Measurements from ENCODE around the gene PLK5.
"Not testable (repeated sequence)": the region's sequence is repeated elsewhere in the genome, so short reads cannot be mapped to it uniquely, and the experiment has no call there.

PLK5 gene

DNA sequence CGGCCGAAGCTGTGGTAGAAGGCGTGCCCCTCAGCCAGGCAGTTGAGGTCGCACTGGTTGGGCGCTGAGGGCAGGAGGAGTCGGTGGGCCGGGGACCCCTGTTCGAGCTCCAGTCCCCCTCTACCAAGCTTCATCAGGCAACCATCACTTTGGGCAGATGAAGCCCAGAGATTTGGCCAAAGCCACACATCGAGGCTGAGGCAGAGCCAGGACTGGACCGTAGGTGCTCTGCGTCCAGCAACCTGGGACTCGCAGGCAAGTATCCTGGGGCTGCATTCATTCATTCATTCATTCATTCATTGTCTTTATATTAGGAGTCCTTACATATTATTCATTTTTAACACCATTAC lies 15.4 kb upstream of the PLK5 start:
- DNase-seq: no peak

DNA sequence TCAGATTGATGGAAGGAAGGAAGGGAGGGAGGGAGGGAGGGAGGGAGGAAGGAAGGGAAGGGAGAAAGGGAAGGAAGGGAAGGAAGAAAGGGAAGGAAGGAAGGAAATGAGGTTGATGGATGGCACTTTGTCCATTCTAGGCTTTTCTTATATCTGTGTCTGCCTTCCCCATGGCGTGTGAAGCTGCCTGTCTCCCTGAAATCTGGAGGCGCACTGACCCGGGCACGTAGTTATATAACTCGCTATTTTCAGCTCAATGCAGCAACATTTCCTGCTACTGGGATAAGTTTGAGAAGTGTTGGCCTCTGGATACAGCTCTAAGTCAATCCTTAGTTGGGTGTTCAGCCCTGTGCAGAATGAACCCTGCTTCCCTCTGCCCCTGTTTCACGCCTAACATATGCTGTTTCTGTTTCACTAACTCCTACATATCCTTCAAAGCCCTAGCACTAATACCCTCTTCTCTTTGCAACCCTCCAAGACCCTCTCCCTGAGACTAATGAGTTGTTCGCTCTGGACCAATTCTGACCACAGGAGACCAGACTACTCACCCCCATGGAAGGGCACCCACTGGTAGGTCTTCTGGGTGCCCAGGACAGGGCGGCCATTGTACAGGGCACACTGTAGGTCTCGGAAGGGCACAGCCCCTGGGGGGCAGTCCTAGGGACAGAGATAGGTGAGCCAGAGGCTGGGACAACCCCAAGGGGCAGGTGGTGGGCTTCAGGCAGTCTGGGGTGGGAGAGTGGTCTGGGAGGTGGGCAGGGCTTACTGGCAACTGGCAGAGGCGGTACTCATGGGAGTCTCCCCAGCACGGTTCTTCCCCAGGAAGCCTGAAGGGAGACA lies 14.1 kb upstream of the PLK5 start:
- no peak for DNase-seq

DNA sequence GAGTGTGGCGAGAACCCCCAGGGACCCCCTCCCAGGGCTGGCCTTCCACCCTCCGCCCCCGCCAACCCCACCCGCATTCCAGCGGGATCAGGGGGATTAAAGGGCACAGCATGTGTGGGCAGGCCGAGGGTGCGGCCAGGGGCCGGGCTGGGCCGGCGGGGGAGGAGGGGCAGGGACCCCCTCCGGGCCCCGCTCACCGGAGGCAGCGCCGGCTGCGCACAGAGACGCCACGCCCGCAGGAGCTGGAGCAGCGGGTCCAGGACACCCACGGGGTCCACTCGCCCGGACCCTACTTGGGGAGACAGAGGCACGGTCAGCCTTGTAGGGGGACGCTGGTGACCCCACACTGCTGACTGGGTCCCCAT lies 13.5 kb upstream of the PLK5 start:
- no peak for DNase-seq

DNA sequence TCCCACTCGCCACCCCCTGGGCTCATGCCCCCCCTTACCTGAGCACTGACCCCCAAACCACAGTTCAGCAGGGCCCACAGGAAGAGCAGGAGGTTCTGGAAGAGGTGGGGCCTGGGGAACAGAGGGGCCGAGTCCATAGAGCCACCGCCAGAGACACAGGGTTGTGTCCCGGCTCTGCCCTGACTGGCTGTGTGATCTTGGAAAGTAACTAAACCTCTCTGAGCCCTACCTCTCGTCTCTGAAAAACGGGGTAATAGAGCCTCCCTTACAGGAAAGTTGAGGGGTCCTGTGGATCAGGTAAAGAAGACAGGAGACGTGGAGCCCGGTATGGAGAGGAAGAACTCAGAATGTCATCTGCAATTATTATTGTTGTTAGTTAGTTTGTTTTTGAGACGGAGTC lies 13.1 kb upstream of the PLK5 start:
- no peak for DNase-seq

DNA sequence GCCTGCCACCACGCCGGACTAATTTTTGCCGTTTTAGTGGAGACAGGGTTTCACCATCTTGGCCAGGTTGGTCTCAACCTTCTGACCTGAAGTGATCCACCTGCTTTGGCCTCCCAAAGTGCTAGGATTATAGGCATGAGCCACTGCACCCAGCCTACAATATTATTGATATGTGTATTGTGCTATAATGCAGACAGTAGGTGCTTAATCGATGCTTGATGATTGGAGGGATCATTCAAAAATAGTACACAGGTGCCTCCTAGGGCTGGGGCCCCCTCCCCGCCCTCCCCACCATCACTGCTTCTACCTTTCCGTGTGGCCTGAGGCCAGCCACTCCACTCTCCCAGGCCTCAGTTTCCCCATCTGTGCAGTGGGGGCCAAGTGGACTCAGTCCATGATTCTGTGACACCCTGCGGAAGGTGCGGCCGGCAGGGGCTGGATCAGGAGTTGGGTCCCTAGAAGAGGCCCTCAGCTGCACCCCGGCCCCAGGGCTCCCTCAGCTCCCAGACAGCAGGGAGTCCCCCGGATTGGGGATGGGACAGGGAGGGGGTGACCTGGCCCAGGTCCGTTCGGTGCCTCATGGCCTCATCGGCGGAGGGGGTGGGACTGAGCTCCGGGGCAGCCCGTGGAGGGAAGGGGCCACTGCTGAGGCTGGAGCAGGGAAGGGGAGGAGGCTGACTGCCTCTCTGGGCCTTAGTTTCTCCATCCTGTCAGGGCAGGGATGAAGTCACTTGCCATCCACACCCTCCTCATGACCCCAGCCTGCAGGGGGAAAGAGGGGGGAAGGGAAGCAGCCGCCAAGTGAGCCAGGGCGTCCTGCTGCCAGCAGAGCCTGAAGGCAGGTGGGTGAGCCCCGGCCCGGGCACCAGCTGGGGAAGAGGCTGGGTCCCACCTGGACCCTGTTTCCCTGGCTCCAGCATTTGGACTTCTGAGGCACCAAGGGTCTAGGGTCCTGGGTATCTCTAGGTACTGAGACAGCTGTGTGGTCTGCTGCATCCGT lies 12.3 kb upstream of the PLK5 start:
- DNase-seq: no peak

DNA sequence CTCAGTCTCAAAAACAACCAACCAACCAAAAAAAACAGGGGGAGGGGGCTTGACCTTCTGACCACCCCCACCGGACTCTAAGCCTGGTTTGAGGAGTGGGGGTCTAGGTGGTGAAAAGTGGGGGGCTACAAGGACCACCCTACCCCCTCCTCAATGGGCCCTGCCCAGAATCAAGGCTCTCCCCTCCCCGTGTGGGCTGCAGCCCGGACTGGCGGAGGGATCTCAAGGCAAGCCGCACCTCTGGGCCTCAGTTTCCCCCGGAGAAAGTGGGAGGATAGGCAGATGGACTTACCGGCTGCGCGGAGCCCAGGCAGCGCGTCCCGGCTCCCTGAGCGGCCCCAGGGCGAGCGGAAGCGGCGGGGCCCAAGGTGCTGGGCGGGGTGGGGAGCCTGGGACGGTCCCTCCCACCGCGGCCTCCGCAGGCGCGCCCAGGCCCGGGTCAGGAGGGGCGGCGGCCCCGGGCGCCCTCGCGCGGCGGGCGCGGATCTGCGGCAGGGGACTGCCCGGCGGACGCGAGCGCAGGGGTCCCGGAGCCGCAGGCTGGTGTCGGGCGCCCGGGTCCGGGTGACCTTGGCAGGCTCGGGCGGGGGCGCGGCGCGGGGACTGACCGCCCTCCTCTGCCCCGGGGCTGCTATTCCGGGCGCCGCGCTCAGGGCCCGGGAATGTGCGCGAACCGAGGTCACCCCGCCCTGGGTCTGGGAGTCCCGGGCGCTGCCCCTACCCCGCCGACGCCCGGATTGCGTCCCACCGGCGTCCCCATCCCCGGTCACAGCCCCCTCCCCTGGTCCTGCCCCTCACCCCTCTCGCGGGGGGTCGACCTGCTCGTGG lies 11.0 kb upstream of the PLK5 start, which contains the start of gene ADAMTSL5:
TSS of gene ADAMTSL5 (minus strand) at position 349 of the 828 bp plus-strand sequence. CDS start 2,076 bp downstream, outside the sequence.
- DNase-seq: no peak

DNA sequence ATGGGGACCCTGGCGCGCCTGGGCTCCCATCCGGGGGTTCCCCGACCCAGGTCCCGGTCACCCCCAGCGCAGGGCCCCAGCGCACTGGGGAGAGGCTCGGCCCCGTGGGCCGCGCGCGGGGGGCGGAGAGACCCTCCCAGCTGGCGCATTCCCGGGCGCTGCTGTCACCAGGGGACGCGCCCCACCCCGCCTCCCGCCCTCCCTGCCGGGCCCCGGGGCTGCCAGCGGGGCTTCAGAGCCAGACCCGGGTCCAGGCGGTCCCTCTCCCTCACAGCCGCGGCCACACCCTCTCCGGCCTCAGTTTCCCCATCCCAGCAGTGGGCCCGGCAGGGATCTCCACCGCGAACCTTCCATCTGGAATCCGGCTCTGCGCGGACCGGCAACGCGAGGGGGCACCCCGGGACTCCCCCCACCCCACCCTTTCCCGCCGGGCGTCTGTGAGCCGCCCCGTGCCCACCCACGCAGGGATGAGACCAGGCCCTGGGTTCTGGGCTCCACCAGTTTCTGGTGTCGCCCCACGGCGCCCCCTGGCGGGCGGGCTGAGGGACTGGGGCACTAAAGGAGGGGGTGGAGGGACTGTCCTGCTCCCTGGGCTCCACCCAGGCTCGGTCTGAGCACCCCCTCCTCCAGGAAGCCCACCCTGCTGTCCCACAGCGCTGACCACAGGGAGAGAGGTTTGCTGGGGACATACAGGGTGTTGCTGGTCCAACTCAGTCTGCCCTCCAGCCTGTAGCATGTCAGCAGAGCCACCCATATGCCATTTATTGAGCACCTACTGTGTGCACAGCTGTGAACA lies 10.2 kb upstream of the PLK5 start:
- DNase-seq: no peak

DNA sequence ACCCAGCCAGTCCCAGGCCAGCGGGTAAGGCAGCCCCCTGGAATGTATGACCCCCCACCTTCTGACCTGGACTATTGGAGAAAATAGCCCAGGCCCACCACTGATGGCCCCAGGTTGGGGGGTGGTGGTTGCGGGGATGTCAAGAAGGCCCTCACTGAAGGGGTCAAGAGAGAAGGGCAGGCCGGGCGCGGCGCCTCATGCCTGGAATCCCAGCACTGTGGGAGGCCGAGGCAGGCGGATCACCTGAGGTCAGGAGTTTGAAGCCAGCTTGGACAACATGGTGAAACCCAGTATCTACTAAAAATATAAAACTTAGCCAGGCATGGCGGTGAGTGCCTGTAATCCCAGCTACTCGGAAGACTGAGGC lies 9.6 kb upstream of the PLK5 start:
- DNase-seq: no peak

DNA sequence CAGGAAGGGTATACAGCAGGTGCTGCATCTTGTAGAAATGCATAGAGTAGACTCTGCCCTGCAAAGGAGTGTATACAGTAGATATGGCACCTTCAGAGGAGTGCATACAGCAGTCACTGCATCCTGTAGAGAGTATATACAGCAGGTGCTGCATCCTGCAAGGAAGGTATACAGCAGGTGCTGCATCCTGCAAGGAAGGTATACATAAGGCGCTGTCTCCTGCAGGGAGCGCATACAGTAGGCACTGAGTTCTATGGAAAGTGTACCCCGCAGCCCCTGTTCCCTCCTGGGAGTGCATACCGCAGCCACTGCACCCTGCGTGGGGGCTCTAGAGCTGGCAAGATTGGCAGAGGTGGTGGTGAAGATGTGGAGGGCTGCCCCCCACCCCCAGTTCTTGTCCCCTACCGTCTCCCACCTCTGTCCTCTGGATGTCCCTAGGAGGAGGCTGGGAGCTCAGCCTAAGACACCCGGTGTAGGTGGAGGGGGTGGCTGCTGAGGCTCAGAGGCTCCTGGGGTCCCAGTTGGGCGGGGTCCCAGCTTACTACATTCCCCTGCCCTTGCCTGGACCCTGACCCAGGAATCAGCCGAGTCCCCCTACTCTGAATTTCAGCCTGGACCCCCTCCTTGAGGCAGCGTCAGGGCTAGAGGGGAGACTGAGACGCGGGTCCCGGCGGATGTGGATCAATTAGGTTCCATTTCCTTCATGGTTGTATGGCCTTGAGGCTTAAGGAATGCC lies 8.7 kb upstream of the PLK5 start:
- DNase-seq: no peak

DNA sequence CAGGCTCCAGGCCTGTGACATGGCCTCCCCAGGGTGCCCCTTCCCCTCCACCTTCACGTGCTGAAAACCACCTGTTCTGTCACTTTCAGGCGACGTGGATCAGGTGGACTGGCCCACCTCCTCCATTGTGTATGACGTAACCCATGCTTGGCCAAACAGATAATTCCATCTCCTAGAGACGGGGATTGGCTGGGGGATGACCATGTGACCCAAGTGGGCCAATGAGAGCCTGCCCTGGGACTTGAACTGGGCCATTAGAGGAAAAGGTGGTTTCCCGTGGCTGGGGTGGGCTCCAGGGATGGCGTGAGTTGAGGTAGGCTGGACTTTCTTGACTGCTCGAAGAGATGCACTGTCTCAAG lies 7.5 kb upstream of the PLK5 start:
- no peak for DNase-seq

DNA sequence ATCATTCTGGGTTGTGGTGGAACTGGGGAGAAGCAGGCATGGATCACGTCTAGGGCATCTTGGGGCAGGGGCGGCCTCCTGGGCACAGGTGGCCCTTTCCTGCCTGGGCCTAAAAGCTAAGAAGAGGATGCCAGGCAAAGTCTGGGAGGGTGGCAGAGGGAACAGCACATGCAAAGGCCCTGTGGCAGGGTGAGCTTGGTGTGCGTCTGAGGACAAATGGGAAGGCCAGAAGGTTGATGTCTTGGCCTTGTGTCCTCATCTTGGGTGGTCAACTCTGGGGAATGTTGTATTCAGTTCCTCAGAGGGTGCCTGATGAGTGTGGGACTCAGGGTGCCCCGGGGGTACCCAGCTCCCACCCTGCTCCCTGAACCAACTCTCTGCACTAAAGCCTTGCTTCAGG lies 5.4 kb upstream of the PLK5 start:
- DNase-seq: no peak

DNA sequence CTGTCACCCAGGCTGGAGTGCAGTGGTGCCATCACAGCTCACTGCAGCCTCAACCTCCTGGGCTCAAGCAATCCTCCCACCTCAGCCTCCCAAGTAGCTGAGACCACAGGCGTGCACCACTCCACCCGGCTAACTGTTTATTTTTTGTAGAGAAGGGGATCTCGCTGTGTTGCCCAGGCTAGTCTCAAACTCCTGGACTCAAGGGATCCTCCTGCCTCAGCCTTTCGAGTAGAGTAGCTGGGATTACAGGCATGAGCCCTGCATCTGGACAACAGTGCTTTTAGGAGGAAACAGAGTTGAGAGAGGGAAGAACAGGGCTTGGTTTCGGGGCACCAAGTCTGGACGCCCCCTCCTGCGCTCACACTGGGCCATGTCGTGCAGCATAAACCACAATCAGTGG lies 4.1 kb upstream of the PLK5 start:
- not testable (repeated sequence) for DNase-seq

DNA sequence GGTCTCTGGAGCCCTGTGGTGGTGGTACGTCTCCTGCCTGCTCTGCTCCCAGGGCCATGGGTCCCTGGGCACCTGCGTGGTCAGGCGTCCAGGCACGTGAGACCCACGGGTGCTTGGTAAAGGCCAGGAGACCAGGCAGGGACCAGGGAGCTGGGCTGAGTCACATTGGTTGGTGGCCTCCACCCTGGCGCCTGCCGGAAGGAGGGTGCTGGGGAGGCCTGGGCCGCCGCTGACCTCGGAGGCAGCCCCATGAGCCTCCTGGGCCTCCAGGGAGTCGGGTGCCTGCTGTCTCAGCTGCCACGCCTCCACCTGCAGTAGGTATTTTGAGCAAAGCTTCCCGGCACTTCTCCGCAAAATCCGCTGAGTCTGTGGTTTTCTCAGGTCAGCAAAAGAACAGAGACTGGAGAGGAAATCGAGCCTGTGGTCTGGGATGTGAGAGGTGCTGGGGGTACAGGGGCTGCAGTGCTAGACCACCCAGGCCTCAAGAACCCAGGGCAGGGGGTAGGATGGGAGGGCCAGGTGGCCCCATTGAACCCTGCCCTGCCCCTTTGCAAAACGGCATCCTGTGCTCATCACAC lies 3.6 kb upstream of the PLK5 start:
- DNase-seq: no peak

DNA sequence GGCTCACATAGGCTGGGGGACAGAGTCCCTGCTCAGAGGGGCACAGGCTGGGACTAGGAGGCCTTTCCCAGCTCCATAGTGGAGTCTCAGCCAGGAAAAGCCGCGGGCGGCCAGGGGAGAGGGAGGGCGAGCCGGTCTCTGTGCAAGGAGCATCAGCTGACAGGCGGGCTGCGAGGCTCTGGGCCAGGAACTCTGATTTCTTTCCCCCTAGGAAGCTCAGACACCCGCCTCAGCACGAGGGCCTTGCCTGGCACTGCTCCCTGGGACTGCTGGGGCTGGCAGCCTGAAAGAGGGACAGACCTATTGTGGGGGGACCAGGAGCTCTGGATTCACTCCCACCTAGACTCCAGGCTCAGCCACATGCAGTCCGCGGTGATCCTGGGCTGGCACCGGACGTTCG lies 2.2 kb upstream of the PLK5 start:
- DNase-seq: no peak

DNA sequence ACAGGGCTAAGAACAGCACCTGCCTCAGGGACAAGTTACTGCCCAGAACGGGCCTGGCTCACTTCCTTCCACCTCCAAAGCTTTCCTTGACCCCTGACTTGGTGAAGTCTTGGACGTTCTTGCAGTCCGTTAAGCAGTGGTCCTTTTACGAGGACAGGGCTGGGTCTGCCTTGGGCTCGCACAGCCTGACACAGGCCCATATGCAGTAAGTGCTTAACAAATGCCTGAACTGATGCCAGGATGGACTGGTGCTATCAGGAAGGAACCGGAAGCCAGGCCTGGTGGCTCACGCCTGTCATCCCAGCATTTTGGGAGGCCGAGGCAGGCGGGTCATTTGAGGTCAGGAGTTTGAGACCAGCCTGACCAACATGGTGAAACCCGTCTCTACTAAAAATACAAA lies 1.8 kb upstream of the PLK5 start:
- DNase-seq: no peak

DNA sequence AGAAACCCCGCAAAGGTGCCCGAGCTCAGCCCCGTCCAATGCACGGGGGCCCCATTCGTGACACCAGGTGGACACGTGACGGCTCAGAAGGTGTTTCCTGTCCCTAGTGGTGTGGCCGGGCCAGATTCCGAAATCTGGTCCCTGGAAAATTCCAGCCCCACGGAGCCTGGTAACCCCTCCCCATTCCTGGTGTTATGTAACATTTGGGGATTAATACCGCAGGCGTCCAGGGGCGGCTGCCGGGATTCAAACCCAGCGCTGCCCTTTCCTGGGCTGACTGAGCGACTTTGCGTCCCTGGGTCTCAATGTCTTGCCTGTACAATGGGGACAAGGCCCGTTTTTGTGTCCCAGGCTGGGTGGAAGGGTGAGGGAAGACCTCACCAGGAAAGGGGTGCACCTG lies 1.0 kb upstream of the PLK5 start:
- no peak for DNase-seq

DNA sequence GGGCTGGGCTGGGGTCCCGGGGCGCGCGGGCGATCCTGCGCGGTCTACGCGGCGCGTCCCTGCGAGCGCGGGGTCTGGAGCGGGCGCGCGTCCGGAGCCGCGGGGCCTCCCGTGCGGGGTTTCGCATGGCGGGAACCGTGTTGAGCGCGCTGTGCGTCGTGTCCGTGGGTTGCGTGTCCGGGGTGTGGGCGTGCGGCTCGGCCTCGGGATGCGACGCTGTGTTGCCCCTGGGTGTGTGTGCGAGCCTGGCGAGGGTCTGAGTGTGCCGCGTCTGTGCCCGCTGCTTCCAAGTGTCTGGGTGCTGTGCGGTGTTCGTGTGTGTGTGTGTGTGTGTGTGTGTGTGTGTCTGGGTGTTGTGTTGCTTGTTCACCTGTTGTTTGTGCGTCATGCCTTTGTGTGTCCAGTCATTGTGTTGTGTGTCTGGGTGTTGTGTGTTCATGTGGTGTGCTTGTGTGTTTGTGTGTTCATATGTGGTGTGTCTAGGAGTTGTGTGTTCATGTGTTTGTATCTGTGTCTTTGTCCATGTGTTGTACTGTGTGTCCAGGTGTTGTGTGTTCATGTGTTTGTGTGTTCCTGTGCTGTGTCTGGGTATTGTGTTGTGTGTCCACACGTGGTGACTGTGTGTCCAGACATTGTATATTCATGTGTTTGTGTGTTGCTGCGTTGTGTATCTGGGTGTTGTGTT lies 552 bp downstream of the PLK5 start:
- DNase-seq: no peak

DNA sequence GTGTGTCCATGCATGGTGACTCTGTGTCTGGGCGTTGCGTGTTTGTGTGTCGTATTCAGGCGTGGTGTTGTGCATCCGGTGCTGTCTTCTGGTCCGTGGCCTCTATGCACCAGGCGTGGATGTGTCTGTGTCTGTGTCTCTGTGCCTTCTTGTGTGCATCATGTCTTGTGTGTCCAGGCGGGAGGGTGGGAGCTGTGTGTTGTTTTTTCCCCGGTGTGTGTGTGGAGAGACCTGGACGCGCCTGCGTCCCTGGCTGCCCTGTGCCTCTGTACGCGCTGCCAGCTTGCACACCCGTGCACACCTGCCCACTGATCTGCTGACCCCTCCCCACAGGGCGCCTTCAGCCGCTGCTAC lies 1.1 kb downstream of the PLK5 start:
- DNase-seq: no peak

DNA sequence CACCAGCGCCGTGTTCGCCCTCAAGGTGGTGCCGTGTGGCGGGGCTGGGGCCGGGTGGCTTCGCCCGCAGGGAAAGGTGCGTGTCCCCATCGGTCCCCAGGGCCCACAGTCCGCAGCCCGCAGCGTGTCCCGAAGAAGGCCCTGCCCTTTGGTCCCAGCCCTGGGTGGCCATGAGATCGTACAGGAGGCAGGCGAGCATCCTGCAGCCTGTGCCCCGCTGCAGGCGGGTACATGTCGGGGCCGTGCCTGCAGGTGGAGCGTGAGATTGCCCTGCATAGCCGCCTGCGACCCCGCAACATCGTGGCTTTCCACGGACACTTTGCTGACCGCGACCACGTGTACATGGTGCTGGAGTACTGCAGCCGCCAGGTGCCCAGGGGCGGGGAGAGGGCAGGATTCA lies 1.5 kb downstream of the PLK5 start:
- no peak for DNase-seq

DNA sequence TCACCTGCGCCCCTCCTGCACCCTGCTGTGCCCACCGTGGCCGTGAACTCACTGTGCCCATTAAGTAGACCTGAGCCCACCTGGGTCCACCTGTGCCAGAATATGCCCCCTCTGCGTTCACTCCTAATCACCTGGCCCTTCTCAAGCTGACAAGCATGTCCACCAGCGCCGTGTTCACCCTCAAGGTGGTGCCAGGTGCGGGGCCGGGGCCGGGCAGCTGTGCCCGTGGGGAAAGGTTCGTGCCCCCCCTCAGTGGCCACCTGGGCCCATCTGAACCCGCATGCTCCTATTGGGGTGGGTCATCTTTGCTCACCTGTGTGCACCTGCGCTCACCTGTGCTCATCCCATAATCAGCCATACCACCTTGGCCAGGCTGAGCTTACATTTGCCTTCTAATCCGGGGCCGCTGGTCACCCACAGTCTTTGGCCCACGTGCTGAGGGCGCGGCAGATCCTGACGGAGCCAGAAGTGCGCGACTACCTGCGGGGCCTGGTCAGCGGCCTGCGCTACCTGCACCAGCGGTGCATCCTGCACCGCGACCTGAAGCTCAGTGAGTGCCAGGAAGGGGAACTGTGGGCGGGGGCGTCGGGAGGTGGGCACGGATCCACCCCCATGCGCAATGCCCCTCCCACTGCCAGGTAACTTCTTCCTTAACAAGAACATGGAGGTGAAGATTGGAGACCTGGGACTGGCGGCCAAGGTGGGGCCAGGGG lies 2.3 kb downstream of the PLK5 start:
- no peak for DNase-seq
